NCI-H1694 treated with DMSO at 0.1 percent for 48 hours (cell line): Measurements from ENCODE around the gene FXYD6.

Source experiments
- DNase-seq: peaks from one replicate; lab custom pipeline; 2025; lab: John Stamatoyannopoulos, UW

FXYD6 gene

DNA sequence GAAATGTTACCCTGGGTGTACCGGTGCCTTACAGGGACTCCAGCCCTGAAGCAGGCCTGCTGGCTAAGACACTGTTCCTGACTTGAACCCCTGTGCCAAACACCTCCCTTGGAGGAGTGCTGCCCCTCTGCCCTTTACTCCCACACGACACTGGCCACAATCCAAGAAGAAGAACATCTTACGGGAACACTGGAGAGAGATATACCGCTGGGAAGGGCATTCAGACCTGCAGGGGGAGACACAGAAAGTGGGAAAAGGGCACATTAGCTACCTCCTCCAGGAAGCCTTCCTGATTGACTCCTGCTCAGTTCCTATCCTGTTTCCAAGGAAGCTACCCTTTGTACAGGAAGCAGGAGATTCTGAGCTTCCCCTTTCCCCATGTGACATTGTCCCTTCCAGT is 34.1 kb upstream of the FXYD6 start:
- no peak for DNase-seq

DNA sequence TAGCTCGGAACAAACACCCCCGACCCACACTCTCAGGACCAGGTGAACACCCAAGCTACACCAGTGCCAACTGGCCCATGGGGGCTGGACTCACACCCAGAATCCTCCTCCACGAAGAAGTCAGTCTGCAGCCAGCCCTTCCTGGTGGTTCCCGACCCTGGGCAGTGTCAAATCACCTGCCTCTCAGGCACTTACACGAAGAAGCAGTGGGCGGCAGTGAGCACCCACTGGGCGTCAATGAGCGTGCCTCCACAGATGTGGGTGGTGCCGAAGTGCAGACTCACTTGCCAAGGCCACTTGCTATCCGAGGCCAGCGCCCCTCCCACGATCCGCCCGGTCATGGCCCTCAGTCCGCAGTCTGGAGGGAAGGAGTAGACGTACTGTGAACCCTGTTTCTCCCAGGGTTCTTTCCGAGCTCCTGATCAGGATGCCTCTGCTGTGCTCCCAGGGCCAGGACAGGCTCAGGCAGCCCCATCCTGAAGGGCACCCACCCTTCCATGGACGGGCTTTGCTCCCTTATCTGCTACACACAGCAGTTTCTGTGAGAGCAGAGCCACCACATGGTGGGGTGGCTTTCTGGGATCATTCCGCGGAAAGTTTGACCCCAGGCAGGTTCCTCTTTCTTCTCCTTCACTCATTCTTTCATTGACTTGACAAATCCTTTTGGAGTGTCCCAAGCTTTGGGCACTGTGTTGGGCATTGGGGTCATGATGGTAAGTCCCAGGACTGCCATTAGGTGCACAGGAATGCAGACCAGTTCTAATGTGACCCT is 33.3 kb upstream of the FXYD6 start:
- no peak for DNase-seq

- no peak for DNase-seq
These were observed 32.6 kb upstream of the FXYD6 start for GRCh38 chr11:117908959-117909610.

DNA sequence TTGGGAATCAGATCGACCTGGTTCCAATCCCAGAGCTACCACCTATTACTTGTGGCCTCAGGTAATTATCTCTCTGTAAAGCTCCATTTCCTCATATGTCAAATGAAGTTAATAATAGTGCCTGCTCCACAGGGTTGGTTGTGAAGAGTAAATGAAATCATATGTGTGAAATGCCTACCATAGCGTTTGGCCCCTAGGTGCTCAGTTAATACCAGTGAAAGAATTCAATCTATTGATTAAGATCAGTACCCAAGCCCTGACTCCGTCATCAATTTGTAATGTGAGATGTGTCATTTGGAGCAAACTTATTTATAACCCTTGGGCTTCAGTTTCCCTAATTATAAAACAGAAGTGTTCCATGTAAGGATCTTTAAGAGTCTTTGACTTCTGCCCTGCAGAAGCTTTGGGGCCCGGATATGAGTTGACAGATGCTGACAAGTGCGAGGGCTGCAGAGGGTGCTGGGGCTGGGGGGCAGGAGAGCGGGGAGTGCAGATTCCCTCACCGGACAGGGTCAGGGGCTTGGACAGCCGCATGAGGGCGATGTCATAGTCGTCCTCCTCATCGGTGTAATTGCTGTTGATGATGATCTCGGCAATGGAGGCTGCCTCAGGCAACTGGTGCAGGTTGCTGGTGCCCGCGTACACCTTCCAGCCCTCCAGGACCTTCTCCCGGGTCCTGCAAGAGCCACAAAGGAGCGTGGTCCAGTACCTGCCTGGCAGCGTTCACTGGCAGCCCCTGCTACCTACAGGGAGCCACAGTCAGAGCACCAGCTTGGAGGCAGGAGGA is 31.8 kb upstream of the FXYD6 start:
- DNase-seq, result no peak

DNA sequence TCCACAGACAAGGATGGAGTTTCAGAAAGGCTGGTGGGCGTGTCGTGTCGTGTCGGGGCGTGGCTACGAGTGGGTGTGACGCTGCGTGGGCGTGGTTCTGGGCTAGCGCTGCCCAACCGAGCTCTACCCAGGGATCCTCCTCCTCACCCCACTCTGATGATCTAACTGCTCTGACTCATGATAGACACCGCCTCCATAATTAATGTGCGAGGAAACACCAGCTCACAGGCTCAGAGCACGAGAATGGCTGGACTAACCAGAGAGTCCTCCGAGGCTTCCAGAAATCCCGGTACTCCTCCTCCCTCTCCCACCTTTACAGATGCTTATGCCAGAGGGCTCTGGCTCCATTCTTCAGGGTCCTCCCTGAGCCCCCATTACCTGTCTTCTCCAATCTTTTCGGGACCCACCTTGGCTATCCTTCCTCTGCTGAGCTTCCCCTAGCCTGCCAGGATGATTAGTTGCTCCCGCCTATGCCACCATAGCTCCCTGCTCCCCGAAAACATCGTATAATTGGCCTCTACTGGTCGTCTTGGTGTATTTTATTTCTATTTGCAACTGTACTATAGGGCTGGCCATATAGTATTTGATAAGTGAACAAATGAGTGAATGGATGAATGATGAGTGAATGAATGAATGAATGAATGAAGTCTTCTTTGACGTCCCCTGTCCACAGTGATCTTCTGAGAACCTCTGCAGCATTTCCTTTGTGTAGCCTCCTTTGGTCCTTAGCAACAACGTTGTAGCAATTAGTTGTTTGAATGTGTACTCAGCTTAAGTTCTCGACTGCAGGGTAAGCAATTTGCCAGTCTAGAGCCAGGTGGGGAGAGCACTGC is 31.0 kb upstream of the FXYD6 start:
- no peak for DNase-seq

DNA sequence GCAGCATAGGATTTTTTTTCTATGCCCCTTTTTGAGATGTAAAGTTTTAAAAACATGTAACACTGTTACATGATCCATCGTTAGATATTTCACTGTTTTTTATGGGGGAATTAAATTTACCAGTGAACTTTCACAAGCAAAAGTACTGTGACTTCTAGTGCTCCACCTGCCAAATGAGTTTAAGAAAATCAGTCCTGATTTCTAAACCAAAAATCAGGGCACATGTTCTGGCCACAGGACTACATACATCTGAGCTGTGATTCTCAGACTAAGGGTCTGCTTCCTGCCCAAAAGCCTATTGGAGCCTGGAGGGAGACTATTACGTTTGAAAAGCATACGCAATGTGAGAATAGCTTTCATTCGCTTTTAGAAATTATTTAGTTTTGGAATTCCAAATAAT is 30.3 kb upstream of the FXYD6 start:
- DNase-seq, result no peak

- no peak for DNase-seq
These were observed 29.7 kb upstream of the FXYD6 start for GRCh38 chr11:117906126-117906525.

DNA sequence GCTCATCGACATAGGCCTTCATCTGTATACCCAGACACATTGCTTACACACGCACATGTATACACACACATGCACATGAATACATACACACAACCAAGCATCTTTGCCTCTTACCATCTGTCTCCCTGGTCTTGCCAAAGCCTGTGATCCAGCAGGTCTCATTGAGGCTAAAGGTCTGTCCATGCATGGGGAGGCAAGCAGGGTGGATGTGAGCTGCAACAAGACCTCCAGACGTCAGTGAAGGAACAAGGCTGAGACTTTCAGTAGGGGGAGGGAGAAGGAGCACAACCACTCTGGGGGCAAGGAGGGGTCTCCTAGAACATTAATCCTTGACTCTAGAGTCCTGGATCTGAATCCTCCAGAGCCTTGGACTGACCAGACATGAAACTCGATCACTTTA is 29.1 kb upstream of the FXYD6 start:
- no peak for DNase-seq

DNA sequence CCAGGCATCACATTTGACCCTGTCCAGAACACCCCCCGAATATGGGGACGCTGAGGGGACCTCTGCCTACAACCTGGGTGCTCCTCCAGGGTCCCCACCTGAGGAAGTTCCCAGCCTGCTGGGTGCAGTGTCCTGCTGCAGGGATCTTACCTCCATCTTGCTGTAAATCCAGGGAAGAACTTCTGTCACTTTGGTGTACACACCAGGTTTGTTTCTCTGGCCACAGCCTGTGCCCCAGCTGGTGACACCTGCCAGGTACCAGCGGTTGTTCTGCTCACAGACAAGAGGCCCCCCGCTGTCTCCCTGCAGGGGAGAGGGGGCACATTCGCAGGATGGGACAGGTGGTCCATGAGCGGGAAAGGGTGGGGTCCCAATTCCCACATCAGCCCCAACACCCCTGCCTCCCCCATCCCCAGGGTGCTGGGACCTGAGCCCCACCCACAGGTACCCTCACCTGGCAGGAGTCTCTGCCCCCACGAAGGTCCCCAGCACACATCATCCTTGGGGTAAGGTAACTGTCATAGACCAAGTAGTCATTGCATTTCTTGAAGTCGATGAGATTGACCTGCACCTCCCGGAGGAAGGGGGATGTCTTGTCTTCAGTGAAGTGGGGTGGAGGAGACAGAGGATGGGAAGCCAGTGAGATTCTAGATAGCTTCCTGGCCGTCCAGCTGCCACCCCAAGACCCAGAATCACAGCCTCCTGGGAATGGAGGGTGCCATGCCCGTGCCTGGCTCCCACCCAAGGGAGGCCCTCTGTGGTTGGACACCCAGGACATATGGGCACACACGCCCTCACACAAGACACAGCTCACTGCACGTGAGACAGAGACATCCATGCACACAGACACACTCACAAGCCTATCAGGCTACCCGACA is 27.3 kb upstream of the FXYD6 start:
- DNase-seq, result no peak

DNA sequence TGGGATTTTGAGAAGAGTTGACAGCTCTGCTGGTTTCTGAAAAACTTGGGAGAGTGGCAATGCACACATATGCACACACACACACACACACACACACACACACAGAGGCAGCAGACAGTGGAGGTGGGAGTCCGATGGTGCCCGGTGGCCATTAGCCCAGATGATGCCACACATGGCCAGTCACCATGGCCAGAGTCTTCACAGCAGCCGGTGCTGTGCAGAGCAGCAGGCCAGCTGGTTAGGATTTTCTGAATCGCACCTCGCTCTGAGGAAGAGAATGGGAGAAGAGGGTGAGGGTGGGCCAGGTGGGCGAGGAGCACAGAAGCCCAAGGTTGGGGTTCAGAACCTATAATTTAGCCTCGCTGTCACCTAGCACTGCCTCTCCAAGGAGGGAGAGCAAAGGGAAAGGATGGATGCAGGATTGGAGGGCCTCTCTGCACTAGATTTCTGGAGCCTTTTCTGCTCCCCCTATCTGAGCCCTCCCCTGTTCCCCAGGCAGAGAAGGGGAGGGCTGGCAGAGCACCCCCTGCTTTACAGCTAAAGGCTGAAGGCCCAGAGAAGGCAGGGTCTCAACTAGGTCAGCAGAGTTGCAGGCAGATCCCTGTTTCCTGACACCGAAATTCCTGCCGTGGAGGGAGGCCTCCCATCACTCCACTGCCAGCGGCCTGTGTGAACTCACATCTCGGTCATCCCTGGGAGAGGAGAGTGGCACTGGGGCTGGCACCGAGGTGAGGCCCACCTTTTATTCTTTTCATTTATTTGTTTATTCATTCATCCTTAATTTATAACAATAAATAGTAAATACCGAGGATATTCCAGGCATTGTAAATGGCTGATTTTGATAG is 25.8 kb upstream of the FXYD6 start:
- no peak for DNase-seq

- DNase-seq, result no peak
These were observed 25.1 kb upstream of the FXYD6 start for GRCh38 chr11:117901601-117902000.

DNA sequence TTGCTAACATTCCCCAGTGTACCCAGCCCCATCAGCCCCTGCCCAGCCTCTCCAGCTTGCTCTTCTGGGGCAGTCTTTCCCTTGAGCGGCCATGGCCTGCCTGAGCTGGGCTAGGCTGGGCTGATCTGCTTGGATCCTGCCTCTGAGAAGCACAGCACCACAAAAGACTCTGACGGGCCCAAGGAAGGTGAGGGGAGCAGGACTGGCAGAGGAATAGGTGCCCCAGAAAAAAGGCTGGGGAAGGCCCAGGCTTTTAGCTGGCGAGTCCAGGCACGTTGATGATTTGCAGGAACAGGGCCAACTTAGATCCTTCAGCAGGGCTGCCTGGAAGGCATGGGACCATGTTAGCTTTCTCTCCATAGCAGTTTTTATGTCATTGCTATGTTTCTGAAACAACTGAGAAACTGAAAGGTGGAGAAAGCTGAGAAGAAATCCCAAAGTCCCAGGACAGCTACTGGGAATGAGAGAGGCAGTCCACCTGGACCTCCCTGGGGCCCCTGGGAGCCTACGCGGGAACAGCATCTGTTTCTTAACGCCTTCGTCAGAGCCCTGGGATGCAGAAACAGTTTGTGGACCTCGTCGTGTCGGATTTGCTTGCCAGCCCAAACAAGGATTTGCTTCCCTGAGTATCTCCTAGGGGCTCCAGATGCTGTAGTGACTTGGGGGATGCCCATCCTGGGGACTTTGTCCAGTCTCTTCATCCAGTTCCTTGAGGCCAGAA is 24.4 kb upstream of the FXYD6 start:
- DNase-seq, result no peak

- DNase-seq, result no peak
These were observed 23.7 kb upstream of the FXYD6 start for GRCh38 chr11:117900121-117900648.

DNA sequence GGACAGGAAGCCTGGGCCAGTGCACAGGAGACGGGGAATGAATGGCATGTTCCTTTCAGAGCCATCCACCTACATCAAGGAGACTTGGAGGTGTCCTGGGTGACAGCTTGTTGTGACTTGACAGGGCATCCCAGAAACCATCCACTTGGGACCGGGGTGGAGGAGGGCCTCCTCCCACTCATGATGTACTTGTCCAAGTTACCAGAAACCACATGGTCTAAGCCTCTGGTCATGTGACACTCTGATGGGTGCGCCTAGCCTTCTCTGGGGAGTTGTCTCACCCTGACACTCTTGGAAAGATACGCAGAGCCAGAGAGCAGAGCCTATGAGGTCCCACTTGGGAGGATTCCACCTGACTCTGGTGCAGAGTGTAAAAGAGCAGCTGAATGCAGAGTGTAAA is 21.6 kb upstream of the FXYD6 start:
- DNase-seq, result no peak

- DNase-seq, result no peak
These were observed 16.2 kb upstream of the FXYD6 start for GRCh38 chr11:117892651-117893050.

GRCh38 chr11:117891362-117891761 is 14.9 kb upstream of the FXYD6 start:
- DNase-seq, result no peak

DNA sequence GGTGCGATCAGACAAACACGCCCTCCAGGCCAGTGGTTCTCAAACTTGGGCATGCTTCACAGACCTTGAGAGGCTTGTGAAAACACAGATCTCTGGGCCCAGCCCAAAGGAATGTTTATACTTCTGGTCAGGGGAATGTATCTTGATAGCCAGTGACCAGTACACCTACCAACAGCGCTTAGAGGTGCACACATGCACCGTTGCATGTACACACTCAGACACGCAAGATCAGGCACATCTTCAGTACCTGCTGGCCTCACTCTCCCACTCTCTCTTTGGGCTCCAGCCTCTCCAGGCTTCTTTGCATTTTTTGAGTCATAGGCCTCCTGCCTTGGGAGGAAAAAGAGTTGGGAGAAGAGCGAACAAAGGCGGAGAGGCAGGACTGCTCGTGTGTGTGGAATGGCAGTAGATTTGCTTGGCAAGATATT is 11.7 kb upstream of the FXYD6 start:
- DNase-seq, result no peak

- DNase-seq, result no peak
These were observed 11.1 kb upstream of the FXYD6 start for GRCh38 chr11:117887431-117888138.

DNA sequence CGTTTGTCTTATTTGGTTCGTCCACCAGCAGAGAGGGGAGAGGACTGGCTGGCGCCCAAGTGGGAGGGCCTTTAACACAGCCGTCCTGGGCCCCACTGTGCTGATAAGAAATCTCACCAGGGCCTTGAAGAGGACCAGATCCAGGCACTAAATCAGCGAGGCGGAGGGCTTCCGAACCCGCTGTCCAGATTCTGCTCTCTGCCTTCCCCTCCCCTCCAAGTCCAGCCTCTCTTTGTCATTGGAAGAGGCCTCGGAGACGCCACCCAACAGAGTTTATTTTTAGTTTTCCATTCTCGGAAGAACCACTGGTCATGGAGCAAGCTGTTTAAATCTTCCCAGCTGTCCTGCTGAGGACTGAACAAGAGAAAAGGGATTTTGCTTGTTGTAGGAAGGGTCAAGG is 9.3 kb upstream of the FXYD6 start:
- DNase-seq, result no peak
